HL-60 (cell line): ENCODE measurements around the gene SAXO2.

ENCODE experiments used
- GABPA ChIP-seq: IDR thresholded peaks from 2 replicates; pipeline ENCODE4 v1.6.1; 2012; ENCODE audit warnings: low read depth
- POLR2AphosphoS5 ChIP-seq: IDR thresholded peaks from 2 replicates; pipeline ENCODE4 v1.6.1; 2012; ENCODE audit warnings: low read depth
- SPI1 ChIP-seq: IDR thresholded peaks from 2 replicates; pipeline ENCODE4 v1.6.1; 2012; ENCODE audit warnings: low read depth, mild to moderate bottlenecking, borderline replicate concordance
- TF ChIP-seq, protein P1 (sequence below): IDR thresholded peaks from one replicate; pipeline ENCODE4 v1.5.1; 2011; ENCODE audit warnings: low read length, control low read depth, inconsistent platforms; ENCODE audit not compliant: insufficient read depth
- TF ChIP-seq, protein P2 (sequence below): IDR thresholded peaks from 2 replicates; pipeline ENCODE4 v1.6.1; 2012; ENCODE audit warnings: low read depth; ENCODE audit not compliant: insufficient replicate concordance

DNA sequence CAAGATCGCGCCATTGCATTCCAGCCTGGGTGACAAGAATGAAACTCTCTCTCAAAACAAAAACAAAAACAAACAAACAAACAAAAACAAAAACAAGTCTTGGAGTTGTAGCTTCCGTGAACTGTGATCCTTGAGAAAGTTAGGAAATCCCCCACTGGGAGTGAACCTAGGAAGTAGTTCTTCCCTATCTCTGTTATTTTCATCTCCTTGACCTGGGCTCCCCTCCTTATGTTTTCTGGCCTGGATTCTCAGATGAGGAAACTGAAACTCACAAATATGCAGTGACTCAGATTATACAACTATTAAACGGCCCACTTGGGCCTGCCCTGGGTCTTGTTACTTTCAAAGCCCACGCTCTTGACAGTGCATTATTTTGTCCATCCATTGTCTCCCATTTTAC, 29.7 kb downstream of the SAXO2 start:
- no peak for TF ChIP-seq SPI1
- TF ChIP-seq, protein P1, sequence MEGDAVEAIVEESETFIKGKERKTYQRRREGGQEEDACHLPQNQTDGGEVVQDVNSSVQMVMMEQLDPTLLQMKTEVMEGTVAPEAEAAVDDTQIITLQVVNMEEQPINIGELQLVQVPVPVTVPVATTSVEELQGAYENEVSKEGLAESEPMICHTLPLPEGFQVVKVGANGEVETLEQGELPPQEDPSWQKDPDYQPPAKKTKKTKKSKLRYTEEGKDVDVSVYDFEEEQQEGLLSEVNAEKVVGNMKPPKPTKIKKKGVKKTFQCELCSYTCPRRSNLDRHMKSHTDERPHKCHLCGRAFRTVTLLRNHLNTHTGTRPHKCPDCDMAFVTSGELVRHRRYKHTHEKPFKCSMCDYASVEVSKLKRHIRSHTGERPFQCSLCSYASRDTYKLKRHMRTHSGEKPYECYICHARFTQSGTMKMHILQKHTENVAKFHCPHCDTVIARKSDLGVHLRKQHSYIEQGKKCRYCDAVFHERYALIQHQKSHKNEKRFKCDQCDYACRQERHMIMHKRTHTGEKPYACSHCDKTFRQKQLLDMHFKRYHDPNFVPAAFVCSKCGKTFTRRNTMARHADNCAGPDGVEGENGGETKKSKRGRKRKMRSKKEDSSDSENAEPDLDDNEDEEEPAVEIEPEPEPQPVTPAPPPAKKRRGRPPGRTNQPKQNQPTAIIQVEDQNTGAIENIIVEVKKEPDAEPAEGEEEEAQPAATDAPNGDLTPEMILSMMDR = no peak
- TF ChIP-seq POLR2AphosphoS5 = no peak
- TF ChIP-seq, protein P2, sequence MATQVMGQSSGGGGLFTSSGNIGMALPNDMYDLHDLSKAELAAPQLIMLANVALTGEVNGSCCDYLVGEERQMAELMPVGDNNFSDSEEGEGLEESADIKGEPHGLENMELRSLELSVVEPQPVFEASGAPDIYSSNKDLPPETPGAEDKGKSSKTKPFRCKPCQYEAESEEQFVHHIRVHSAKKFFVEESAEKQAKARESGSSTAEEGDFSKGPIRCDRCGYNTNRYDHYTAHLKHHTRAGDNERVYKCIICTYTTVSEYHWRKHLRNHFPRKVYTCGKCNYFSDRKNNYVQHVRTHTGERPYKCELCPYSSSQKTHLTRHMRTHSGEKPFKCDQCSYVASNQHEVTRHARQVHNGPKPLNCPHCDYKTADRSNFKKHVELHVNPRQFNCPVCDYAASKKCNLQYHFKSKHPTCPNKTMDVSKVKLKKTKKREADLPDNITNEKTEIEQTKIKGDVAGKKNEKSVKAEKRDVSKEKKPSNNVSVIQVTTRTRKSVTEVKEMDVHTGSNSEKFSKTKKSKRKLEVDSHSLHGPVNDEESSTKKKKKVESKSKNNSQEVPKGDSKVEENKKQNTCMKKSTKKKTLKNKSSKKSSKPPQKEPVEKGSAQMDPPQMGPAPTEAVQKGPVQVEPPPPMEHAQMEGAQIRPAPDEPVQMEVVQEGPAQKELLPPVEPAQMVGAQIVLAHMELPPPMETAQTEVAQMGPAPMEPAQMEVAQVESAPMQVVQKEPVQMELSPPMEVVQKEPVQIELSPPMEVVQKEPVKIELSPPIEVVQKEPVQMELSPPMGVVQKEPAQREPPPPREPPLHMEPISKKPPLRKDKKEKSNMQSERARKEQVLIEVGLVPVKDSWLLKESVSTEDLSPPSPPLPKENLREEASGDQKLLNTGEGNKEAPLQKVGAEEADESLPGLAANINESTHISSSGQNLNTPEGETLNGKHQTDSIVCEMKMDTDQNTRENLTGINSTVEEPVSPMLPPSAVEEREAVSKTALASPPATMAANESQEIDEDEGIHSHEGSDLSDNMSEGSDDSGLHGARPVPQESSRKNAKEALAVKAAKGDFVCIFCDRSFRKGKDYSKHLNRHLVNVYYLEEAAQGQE = no peak
- TF ChIP-seq GABPA = no peak
